Measurements from ENCODE around the gene LGR6. TPM values are rescaled to one million over a fixed set of nuclear protein-coding genes. Genes with fewer than 3 reads are reported as not detected.

Gene LGR6
- polyA plus RNA-seq, 1 donor from 2014 or later, result not detected

GRCh38 chr1:202214089-202214843 is 20.7 kb downstream of the LGR6 start:
- no peaks in the 10 kb centered on the region for H3K36me3 ChIP-seq (ENCODE audit: insufficient read depth, low read length)
- H3K4me3 ChIP-seq (ENCODE audit: low read length), result no peak overlapping the region
- peaks cover 27% of the 10 kb centered on the region for H3K27me3 ChIP-seq (ENCODE audit: insufficient read depth, low read depth, low read length)
- H3K9me3 ChIP-seq (ENCODE audit: low read length), result no peaks in the 10 kb centered on the region
- no peak overlapping the region for H3K4me2 ChIP-seq (ENCODE audit: low read length)
- no peaks in the 10 kb centered on the region for H3F3A ChIP-seq (ENCODE audit: insufficient read depth, low read length, poor library complexity, severe bottlenecking)
- TF ChIP-seq REST (IDR thresholded peaks at IDR 0.05; ENCODE audit: borderline replicate concordance) (no peak), SMC3 (conservative IDR thresholded peaks at IDR 0.05; ENCODE audit: poor library complexity) (no peak), EP300 (conservative IDR thresholded peaks at IDR 0.05; ENCODE audit: poor library complexity, severe bottlenecking) (no peak), POLR2AphosphoS5 (IDR thresholded peaks at IDR 0.05) (no peak), CTCF (IDR thresholded peaks at IDR 0.05; ENCODE audit: poor library complexity, severe bottlenecking) (no peak), TAF1 (IDR thresholded peaks at IDR 0.05; ENCODE audit: low read depth) (no peak), EZH2 (IDR thresholded peaks at IDR 0.05; ENCODE audit: borderline replicate concordance, insufficient read depth, low read length, poor library complexity, severe bottlenecking) (no peak), RAD21 (conservative IDR thresholded peaks at IDR 0.05) (no peak), MXI1 (conservative IDR thresholded peaks at IDR 0.05; ENCODE audit: poor library complexity, severe bottlenecking) (no peak)
- no peaks in the 10 kb centered on the region for H4K20me1 ChIP-seq (ENCODE audit: insufficient read depth)
- no peak overlapping the region for H3K27ac ChIP-seq (ENCODE audit: low read length)
- no peaks in the 10 kb centered on the region for H3K79me2 ChIP-seq (replicated peaks; ENCODE audit: insufficient read depth, low read length)
- H3K9me2 ChIP-seq (ENCODE audit: insufficient read depth, low read length), result no peaks in the 10 kb centered on the region
- H3K9ac ChIP-seq (ENCODE audit: low read length), result no peak overlapping the region
- no peak overlapping the region for H2AFZ ChIP-seq (ENCODE audit: low read depth, low read length)

GRCh38 chr1:202215472-202216130 is 22.0 kb downstream of the LGR6 start:
- no peak for TF ChIP-seq EP300 (conservative IDR thresholded peaks at IDR 0.05; ENCODE audit: poor library complexity, severe bottlenecking)
- no peak for TF ChIP-seq CTCF (IDR thresholded peaks at IDR 0.05; ENCODE audit: poor library complexity, severe bottlenecking)
- TF ChIP-seq REST (IDR thresholded peaks at IDR 0.05; ENCODE audit: borderline replicate concordance), result no peak
- TF ChIP-seq TAF1 (IDR thresholded peaks at IDR 0.05; ENCODE audit: low read depth), result no peak
- TF ChIP-seq EZH2 (IDR thresholded peaks at IDR 0.05; ENCODE audit: borderline replicate concordance, insufficient read depth, low read length, poor library complexity, severe bottlenecking), result no peak
- no peak for TF ChIP-seq MXI1 (conservative IDR thresholded peaks at IDR 0.05; ENCODE audit: poor library complexity, severe bottlenecking)
- no peak for TF ChIP-seq SMC3 (conservative IDR thresholded peaks at IDR 0.05; ENCODE audit: poor library complexity)
- TF ChIP-seq RAD21 (conservative IDR thresholded peaks at IDR 0.05), result no peak
- no peaks in the 10 kb centered on the region for H3K9me2 ChIP-seq (ENCODE audit: insufficient read depth, low read length)
- no peaks in the 10 kb centered on the region for H3F3A ChIP-seq (ENCODE audit: insufficient read depth, low read length, poor library complexity, severe bottlenecking)
- H3K36me3 ChIP-seq (ENCODE audit: insufficient read depth, low read length), result no peaks in the 10 kb centered on the region
- H3K9me3 ChIP-seq (ENCODE audit: low read length), result no peaks in the 10 kb centered on the region
- H3K27me3 ChIP-seq (ENCODE audit: insufficient read depth, low read depth, low read length), result peaks cover 27% of the 10 kb centered on the region
- no peak overlapping the region for H3K9ac ChIP-seq (ENCODE audit: low read length)
- no peak overlapping the region for H3K27ac ChIP-seq (ENCODE audit: low read length)
- no peak overlapping the region for H3K4me2 ChIP-seq (ENCODE audit: low read length)
- H3K4me3 ChIP-seq (ENCODE audit: low read length), result no peak overlapping the region
- H2AFZ ChIP-seq (ENCODE audit: low read depth, low read length), result no peak overlapping the region
- no peaks in the 10 kb centered on the region for H3K79me2 ChIP-seq (replicated peaks; ENCODE audit: insufficient read depth, low read length)
- H4K20me1 ChIP-seq (ENCODE audit: insufficient read depth), result no peaks in the 10 kb centered on the region
